K562 (cell line): Measurements from ENCODE around the gene EME2. TPM values are rescaled to one million over a fixed set of nuclear protein-coding genes. Genes with fewer than 3 reads are reported as not detected.

Experiments
- ATAC-seq: fragments of 200-7000 bp; cut with Tn5 transposase; 3 replicates; pipeline ENCODE4 v1.9.1; 2020; ENCODE audit warnings: moderate library complexity
- BruUV-seq: library from RNA; stranded (reverse); fragments of 400-500 nt; replicated peaks from 2 replicates; lab custom pipeline; 2021; lab: Mats Ljungman, UMichigan
- CTCF ChIA-PET: fragments of 300-600 bp; formaldehyde crosslinking; extraction: SDS; loops from one replicate; lab custom pipeline; 2021; ENCODE audit warnings: low intra/inter-chr PET ratio; lab: Yijun Ruan, JAX
- POLR2A ChIA-PET: fragments of 300-600, 350-650 bp; sonication (Branson Sonifier 250); formaldehyde crosslinking; extraction: SDS; loops from one replicate; lab custom pipeline; 2021; ENCODE audit warnings: antibody characterized with exemption, inconsistent platforms; lab: Yijun Ruan, JAX
- DNase-seq, 4 experiments: peaks; one replicate each; pipeline versions ENCODE4 v3.0.0 to v3.0.0-alpha.2; 2011 to 2018; ENCODE audit warnings: low spot score in 3 of 4, mixed read lengths in 3 of 4; ENCODE audit errors: extremely low read depth in 1 of 4
- FAIRE-seq: peaks from 2 replicates; lab custom pipeline; 2011; peaks lifted over from hg19 to GRCh38; lab: Jason Lieb, UNC
- H2AFZ ChIP-seq: 2 replicates; pipeline ENCODE4 v1.6.0; 2011; ENCODE audit warnings: low read depth, low read length, control low read depth, inconsistent platforms
- H3K27ac ChIP-seq: fragments of 200-600 bp; 3 replicates; pipeline ENCODE4 v1.8.0; 2011; ENCODE audit warnings: low read depth, mild to moderate bottlenecking, control low read depth, inconsistent platforms, low read length, moderate library complexity, mixed read lengths; ENCODE audit errors: extremely low read depth
- H3K27me3 ChIP-seq, 2 experiments: fragments of 300-600 bp in 1 of 2; 2 replicates in 1 of 2; 3 replicates in 1 of 2; pipeline versions ENCODE4 v1.6.0 to v1.8.0; 2011; ENCODE audit warnings: inconsistent platforms in 2 of 2, low read length in 2 of 2, mild to moderate bottlenecking in 1 of 2, mixed read lengths in 1 of 2, moderate library complexity in 1 of 2; ENCODE audit not compliant: control insufficient read depth in 2 of 2, insufficient read depth in 2 of 2
- H3K36me3 ChIP-seq: fragments of 300-600 bp; 3 replicates; pipeline ENCODE4 v1.8.0; 2011; ENCODE audit warnings: mild to moderate bottlenecking, low read length, inconsistent platforms; ENCODE audit not compliant: control insufficient read depth, insufficient read depth
- H3K4me1 ChIP-seq, 2 experiments: fragments of 200-600 bp in 1 of 2; replicated peaks in 1 of 2; 2 replicates in 1 of 2; 3 replicates in 1 of 2; pipeline versions ENCODE4 v1.5.1 to v1.8.0; 2011; ENCODE audit warnings: inconsistent platforms in 2 of 2, low read length in 2 of 2, mild to moderate bottlenecking in 1 of 2, mixed read lengths in 1 of 2, moderate library complexity in 1 of 2; ENCODE audit not compliant: control insufficient read depth in 2 of 2, insufficient read depth in 2 of 2
- H3K4me2 ChIP-seq: 2 replicates; pipeline ENCODE4 v1.6.1; 2011; ENCODE audit warnings: low read length, control low read depth, inconsistent platforms, mixed read lengths; ENCODE audit not compliant: insufficient read depth
- H3K4me3 ChIP-seq: fragments of 200-600 bp; sonication (generic), shearing (Covaris generic); 2 replicates; pipeline ENCODE4 v1.5.1; 2016; ENCODE audit warnings: control low read depth, inconsistent platforms
- H3K79me2 ChIP-seq: fragments of 200-600 bp; 3 replicates; pipeline ENCODE4 v1.8.0; 2011; ENCODE audit warnings: low read length, inconsistent platforms; ENCODE audit not compliant: control insufficient read depth, insufficient read depth
- H3K9ac ChIP-seq, 2 experiments: 2 replicates each; pipeline versions ENCODE4 v1.6.0 to v1.6.1; 2011; ENCODE audit warnings: low read depth in 2 of 2, low read length in 2 of 2, control low read depth in 1 of 2, inconsistent platforms in 1 of 2, mild to moderate bottlenecking in 1 of 2, mixed read lengths in 1 of 2; ENCODE audit not compliant: insufficient read depth in 1 of 2
- H3K9me1 ChIP-seq: one replicate; pipeline ENCODE4 v1.6.0; 2011; ENCODE audit warnings: inconsistent platforms, mild to moderate bottlenecking, low read length, moderate library complexity; ENCODE audit not compliant: control insufficient read depth, insufficient read depth
- H3K9me3 ChIP-seq: replicated peaks from 2 replicates; pipeline ENCODE4 v1.5.1; 2011; ENCODE audit warnings: low read depth, low read length, inconsistent platforms; ENCODE audit not compliant: control insufficient read depth, insufficient read depth
- H4K20me1 ChIP-seq: replicated peaks from 2 replicates; pipeline ENCODE4 v1.6.1; 2011; ENCODE audit warnings: low read length, inconsistent platforms, mixed read lengths; ENCODE audit not compliant: control insufficient read depth, insufficient read depth
- BRCA1 ChIP-seq, 2 experiments: fragments of 450-650 bp in 1 of 2; sonication (generic) in 1 of 2; formaldehyde crosslinking in 1 of 2; IDR thresholded peaks; 2 replicates each; pipeline versions ENCODE4 v1.5.0 to v1.6.1; 2017 to 2020; ENCODE audit warnings: mild to moderate bottlenecking in 1 of 2, missing genetic modification reagents in 1 of 2
- CXXC5 ChIP-seq: fragments of 250-450 bp; sonication (Bioruptor Pico); IDR thresholded peaks from 2 replicates; pipeline ENCODE4 v1.8.0; 2022; ENCODE audit warnings: inconsistent platforms, mild to moderate bottlenecking, moderate library complexity
- MGA ChIP-seq: fragments of 450-650 bp; IDR thresholded peaks from 2 replicates; pipeline ENCODE4 v1.6.1; 2016; ENCODE audit warnings: mild to moderate bottlenecking, moderate library complexity
- SNIP1 ChIP-seq: fragments of 450-650 bp; IDR thresholded peaks from 2 replicates; pipeline ENCODE4 v1.7.1; 2017; ENCODE audit warnings: low read depth, mild to moderate bottlenecking
- STAG1 ChIP-seq: sonication (generic); formaldehyde crosslinking; IDR thresholded peaks from 2 replicates; pipeline ENCODE4 v1.5.0; 2020; ENCODE audit warnings: missing genetic modification reagents, borderline replicate concordance
- WGBS: fragments of 100-300 bp; shearing (Covaris generic); methylation state at CpG from one replicate; pipeline ENCODE4 v1.1.6; 2016; ENCODE audit warnings: low coverage, mixed read lengths; ENCODE audit not compliant: insufficient coverage; ENCODE audit errors: missing lambda C conversion rate; 5-methylcytosine and 5-hydroxymethylcytosine counted together
- in situ Hi-C: fragments of 300-500 bp; cut with MboI; formaldehyde crosslinking; loops from 4 replicates; pipeline ENCODE4 v1.15.0; 2018; ENCODE audit warnings: inconsistent platforms, mixed read lengths
- intact Hi-C: fragments of 100-400 bp; cut with micrococcal nuclease; formaldehyde crosslinking; loops from 2 replicates; pipeline ENCODE4 v1.14.2; 2022
- polyA plus RNA-seq, 8 experiments: library from polyadenylated mRNA; depleted of rRNA in 4 of 8; stranded (reverse) in 5 of 8; unstranded in 3 of 8; fragments of >200 nt; fragmentation: Nextera tagmentation in 2 of 8; fragmentation: Illumina TruSeq in 1 of 8; extraction: Ambion mirVana in 2 of 8; extraction: Trizol in 1 of 8; gene quantifications; 2 replicates each; pipeline versions ENCODE4 v1.2.1 to v1.2.3, GENCODE V29; 2011 to 2014; ENCODE audit warnings: inconsistent platforms in 1 of 8, missing spikeins in 1 of 8
- total RNA-seq, 7 experiments: library from RNA; depleted of rRNA in 6 of 7; stranded (reverse); fragments of >200 nt in 6 of 7; fragmentation: Illumina TruSeq in 2 of 7; extraction: Trizol in 2 of 7; gene quantifications; 2 replicates each; pipeline versions ENCODE4 v1.2.1 to v1.2.3, GENCODE V29; 2011 to 2021; ENCODE audit warnings: low replicate concordance in 1 of 7

Gene EME2
- total and polyA plus RNA-seq, 9 of the 15 experiments (the other 6 are each of a cell fraction or from before 2014, with no cell fraction given): 0.35 to 19.9 (median 3.5) TPM

GRCh38 chr16:1762879-1763520 lies 9.6 kb upstream of the EME2 start (continued):
- TF ChIP-seq BRCA1 (IDR thresholded peaks at IDR 0.05): no peak
- 0 out of 2 replicates have a peak, but pooled peaks have one; percentile 22 for TF ChIP-seq BRCA1 (CRISPR knock-in tag; IDR thresholded peaks at IDR 0.05)
- TF ChIP-seq SNIP1: no peak
- TF ChIP-seq, all 486 proteins: peak for 9

DNA sequence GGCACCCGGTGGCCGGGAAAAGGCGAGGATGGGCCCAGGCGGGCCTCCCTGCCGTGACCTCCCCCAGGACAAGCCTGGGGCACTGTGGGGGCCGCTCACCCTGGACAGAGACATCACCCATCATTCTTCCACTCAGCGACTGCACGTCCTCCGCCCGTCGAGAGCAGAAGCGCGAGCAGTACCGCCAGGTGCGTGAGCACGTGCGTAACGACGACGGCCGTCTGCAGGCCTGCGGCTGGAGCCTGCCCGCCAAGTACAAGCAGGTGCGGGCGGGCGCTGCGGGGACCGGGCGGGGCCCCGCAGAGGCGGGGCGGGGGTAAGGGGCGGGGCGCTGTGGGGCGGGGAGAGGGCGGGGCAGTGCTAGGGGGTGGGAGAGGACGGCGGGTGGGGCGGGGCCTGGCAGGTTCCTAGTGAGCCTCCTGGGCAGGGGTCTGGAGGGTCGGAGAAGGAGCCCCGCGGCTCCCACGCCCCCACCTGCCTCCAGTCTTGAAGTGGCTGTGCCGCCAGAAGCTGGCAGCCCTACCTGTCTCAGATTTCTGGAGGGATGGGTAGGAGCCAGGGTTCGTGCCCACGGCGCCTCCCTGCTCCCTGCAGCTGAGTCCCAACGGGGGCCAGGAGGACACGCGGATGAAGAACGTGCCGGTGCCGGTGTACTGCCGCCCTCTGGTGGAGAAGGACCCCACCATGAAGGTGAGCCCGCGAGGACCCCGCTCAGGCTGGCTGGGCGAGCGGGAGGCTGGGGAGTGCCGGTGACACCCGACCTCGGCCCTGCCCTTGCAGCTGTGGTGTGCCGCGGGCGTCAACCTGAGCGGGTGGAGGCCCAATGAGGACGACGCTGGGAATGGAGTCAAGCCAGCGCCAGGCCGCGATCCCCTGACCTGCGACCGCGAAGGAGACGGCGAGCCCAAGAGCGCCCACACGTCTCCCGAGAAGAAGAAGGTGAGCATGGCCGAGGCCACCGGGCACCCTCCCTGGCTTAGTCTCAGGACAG lies 8.8 kb upstream of the EME2 start:
- Histone ChIP-seq H3K27ac (peak overlapping the region; percentile 35; the same call in 1 of the 3 replicates), H3K36me3 (peaks cover 77% of the 10 kb centered on the region; the same call in 2 of the 3 replicates), H3K9ac (peak overlapping the region; percentile 34 to 79), H3K79me2 (no peaks in the 10 kb centered on the region; the same call in 2 of the 3 replicates), H3K9me1 (no peaks in the 10 kb centered on the region), H3K4me1 (peaks cover 9 to 85% of the 10 kb centered on the region in 2 experiments; a peak in 4 of 5 replicates), H3K4me2 (no peak overlapping the region; the same call in 1 of the 2 replicates), H3K9me3 (no peaks in the 10 kb centered on the region), H4K20me1 (no peaks in the 10 kb centered on the region), H3K27me3 (no peaks in the 10 kb centered on the region), H2AFZ (0 out of 2 replicates have a peak overlapping the region, but pooled peaks have one; percentile 55), H3K4me3 (no peak overlapping the region)
- in situ Hi-C loops (loop anchor here (5.0 kb wide), 1 partner anchor 52 kb away; no protein-coding TSS in a partner anchor), intact Hi-C loops (no loop called here)
- no peak for FAIRE-seq
- POLR2A ChIA-PET: interaction anchor here (1.6 kb wide), 1 partner anchor 9 kb away, joined by 9 read pairs; the partner anchor contains the start of genes EME2 and MRPS34
- WGBS: 41% methylated on average over 40 of the region's 81 CpGs
- CTCF ChIA-PET: no interaction called here
- DNase-seq: peak; percentile 69 to 98 (median 96)
- ATAC-seq: peak; percentile 91
- BruUV-seq: no TSS peak
- TF ChIP-seq STAG1: peak; percentile 40; the same call in 1 of the 2 replicates
- TF ChIP-seq CXXC5 (CRISPR knock-in tag): peak; percentile 70
- peak; percentile 92 for TF ChIP-seq MGA
